NCI-H1417 (cell line): Measurements from ENCODE around the gene RTCB.
"Not testable (repeated sequence)": the region's sequence is repeated elsewhere in the genome, so short reads cannot be mapped to it uniquely, and the experiment has no call there.

Experiments
- DNase-seq, 3 experiments: peaks; one replicate each; lab custom pipeline; 2025; lab: John Stamatoyannopoulos, UW

Gene RTCB

GRCh38 chr22:32389685-32390084 lies 22.4 kb downstream of the RTCB start:
- DNase-seq, result peak in 2 of 3 experiments; percentile 13 to 51

GRCh38 chr22:32385681-32386080 lies 26.4 kb downstream of the RTCB start:
- DNase-seq, result no peak

DNA sequence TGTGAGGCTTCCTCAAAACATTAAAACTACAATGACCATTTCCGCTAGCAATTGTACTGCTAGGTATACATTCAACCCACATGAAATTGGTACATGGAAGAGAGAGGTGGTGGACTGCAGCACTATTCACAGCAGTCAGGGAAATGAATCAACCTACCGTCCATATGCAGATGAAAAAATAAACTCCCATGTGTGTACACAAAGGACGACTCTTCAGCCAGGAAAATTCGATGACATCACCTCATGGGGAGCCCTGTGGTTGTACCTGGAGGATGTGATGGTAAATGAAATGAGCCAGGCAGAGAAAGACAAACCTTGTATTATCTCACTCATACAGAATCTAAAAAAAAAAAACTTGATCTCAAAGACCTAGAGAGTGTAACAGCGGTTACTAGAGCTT lies 31.1 kb downstream of the RTCB start:
- DNase-seq, result peak in 2 of 3 experiments; percentile 4 to 10

DNA sequence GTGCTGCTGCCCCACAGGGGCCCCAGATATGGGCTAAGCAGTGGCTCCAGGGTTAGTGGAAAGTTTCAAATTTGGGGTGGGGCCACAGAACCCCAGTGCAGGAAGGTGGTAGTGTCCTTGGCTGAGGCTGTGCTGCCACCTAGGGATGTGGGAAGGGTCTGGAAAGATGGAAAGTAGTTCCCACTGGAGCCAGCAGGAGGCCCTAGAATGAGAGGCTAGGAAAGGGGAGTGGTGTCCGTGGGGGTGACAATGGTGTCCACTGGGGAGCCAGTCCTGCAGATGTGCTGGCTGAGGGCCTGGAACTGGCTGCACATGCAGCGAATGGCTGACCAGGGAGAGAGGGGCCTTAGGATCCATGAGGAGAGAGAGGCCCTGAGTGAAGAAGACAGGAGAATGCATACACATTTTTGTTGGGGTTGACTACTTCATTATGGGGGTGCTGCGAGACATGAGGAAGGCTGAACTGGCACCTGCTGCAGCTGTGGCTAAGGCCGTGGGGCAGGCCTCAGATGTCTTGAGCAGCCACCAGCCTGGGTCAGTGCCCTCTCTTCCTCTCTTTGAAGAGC lies 33.3 kb downstream of the RTCB start:
- DNase-seq, result peak in 2 of 3 experiments; percentile 4 to 17

GRCh38 chr22:32376681-32377080 lies 35.4 kb downstream of the RTCB start:
- no peak for DNase-seq

DNA sequence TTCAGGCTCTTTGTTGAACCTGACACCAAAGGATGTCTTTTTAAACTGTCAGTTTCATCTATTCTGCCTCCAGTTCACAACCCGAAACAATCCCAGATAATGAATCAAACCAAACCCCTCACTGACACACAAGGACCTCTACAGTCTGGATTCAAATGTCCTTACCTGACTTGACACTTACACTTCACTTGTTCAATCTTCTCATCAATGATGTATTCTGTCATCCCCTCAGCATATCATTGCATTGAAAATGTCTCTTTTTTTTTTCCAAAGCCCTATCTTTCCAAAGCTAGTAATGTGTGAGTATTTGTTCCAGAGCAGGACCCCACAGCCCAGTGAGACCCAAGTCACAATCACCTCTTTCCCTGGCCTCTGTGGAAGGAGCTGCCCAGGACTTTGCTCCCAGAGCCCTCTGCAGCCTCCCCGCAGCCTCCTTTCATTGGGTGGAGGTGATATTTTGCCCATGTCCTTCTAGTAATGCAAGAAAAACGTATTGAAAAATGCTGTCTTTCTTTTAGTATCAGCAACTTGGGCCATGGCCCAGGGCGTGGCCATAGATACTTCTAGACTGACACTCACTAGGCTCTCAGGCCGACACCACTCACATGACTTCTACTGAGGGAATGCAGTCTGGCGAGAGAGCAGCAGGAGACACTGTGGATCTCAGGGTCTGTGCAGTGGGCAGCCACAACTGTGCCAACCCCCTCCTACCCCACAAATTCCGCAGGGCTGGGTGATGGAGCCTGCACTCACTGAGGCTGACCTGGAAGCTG lies 36.2 kb downstream of the RTCB start:
- DNase-seq, result no peak

GRCh38 chr22:32364210-32364609 lies 47.8 kb downstream of the RTCB start:
- DNase-seq, result no peak

GRCh38 chr22:32361257-32361656 lies 50.8 kb downstream of the RTCB start:
- no peak for DNase-seq

DNA sequence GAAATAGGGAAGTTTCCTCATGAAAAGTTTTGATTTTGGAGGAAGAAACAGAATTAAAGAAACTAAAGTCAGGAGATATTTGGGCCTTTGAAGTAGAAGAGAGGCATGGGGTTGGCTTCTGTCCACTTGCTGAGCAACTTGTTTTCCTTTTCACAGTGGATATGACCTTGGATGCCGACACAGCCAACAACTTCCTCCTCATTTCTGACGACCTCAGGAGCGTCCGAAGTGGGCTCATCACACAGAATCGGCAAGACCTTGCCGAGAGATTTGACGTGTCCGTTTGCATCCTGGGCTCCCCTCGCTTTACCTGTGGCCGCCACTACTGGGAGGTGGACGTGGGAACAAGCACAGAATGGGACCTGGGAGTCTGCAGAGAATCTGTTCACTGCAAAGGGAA lies 52.0 kb downstream of the RTCB start:
- DNase-seq, result not testable (repeated sequence)

DNA sequence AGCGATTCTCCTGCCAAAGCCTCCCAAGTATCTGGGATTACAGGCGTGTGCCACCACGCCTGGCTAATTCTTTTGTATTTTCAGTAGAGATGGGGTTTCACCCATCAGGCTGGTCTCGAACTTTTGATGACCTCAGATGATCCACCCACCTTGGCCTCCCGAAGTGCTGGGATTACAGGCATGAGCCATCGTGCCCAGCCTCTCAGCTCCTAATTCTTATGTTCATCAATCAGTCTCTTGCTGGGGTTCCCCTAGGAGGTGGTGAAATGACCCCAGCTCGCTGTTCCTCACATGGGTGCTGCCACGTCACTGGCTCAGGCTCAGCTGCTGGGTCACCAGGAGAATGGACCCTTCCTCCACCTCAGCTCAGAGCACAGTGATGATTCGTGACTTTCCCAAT lies 54.5 kb downstream of the RTCB start, which contains the start of gene RFPL3:
RFPL3 (plus strand) TSS at position 301 of the 400 bp plus-strand sequence. CDS start 205 bp downstream, outside the sequence.
- not testable (repeated sequence) for DNase-seq

GRCh38 chr22:32355760-32356159 lies 56.3 kb downstream of the RTCB start:
- peak in 2 of 3 experiments; percentile 0 to 23 for DNase-seq

DNA sequence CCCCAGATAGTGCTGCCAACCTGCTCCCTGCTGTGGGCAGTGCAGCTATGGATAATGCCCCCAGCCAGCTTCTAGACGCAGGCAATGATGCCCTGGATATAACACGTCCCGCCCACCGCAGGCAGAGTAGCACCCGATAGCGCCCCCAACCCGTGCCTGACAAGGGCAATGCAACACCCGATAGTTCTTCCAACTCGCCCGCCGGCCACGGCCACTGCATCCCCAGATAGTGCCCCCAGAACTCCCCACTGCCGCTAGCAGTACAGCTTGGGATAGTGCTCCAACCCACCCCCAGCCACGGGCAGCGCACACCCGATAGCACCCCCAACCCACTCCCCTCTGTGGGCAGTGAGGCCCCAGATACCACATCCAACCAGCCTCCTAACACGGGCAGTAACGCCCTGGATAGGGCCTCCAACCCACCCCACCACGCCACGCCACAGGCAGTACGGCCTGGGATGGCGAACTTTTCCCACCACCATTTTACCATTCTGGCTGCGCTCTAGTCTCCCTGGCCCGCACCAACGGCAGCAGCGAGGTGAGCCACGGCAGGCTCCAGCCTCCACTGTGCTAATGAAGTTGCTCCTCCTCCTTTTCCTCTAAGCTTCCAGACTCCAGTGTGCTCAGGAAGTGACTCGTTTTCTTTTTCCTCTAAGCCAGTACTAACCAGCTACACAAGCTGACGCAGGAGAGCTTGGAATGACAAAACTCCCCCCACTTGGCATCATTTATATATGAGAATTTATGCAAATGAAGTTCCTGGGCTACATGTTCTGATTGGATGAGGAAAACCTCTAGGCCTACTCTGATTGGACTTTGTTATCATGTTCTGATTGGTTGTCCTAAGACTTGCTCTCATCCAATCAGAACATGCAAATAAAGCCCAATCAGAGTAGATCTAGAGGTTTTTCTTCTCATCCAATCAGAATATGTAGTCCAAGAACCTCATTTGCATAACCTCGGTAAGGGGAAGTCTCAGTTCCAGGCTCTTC lies 57.4 kb downstream of the RTCB start:
- no peak for DNase-seq

- no peak for DNase-seq
These were observed 58.2 kb downstream of the RTCB start for GRCh38 chr22:32353840-32354239.

DNA sequence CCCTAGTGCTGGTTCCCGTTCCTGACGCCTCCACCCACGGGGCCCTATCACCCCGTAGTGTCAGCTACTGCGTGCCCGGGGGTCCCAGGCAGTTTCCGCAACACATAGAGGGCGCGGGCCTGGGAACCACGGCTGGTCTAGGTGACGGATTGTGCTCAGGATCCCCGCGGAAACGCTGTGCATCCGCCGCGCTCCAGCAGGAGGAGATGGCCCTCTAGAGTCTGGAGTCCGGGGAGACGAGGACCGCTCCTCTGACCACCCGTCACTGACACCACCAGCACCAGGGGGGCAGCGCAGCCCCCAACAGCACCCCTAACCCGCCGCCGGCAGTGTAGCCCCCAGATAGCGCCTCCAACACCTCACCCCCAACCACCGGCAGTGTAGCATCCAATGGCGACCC lies 58.8 kb downstream of the RTCB start:
- no peak for DNase-seq

- DNase-seq, result no peak
These were observed 59.4 kb downstream of the RTCB start for GRCh38 chr22:32352681-32353080.

DNA sequence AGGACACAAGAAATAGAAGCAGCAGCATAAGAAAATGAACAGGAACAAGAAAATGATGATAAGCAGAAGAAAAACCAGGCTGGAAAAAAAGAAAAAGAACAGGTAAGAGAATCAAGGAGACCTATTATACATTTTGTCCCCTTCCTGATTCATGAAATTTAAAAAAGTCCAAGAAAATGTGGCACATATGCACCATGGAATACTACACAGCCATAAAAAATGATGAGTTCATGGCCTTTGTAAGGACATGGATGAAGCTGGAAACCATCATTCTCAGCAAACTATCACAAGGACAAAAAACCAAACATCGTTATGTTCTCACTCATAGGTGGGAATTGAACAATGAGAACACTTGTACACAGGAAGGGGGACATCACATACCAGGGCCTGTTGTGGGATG lies 60.2 kb downstream of the RTCB start:
- not testable (repeated sequence) for DNase-seq

DNA sequence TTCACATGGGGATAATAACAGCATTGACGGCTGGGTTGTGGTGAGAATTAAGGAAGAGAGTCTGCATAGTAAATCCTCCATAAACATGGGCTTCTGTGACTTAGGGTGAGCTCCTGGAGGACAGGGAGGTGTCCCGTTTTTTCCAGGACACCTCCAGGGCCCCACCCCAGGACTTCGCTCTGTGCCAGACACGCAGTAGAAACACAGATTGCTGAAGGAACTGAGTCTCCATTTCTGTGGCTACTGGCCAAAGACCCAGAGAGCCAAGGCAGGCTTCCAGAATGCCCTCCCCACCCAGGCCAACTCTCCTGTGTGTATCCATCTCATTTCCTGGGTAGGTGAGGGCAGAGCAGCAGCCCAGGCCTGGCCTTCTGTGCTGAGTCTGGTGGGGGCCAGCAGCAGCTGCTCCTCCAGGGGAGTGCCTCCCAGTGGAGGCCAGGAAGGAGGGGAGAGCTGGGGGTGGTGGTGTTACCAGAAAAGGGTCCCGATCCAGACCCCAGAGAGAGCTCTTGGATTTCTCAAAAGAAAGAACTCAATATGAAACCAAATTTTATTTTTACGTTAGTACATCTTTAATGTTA lies 63.9 kb downstream of the RTCB start:
- no peak for DNase-seq

DNA sequence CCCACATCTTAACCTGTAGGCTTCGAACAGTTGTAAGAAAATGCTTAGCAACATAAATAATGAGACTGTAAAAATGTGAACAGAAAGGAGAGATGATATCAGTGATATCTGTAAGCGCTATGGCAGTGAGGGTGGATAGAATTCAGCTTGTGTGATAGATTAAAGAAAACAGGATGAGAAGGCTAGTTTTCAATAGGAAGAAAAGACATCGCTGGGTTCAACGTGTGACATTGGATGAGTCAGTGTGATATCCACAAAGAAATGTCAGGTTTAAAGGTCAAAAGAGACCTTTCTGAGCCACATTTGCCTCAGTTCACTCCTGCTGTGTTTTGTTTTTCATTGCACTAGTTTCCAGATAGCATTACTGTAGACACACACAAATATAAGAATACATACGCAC lies 68.1 kb downstream of the RTCB start:
- DNase-seq, result no peak

DNA sequence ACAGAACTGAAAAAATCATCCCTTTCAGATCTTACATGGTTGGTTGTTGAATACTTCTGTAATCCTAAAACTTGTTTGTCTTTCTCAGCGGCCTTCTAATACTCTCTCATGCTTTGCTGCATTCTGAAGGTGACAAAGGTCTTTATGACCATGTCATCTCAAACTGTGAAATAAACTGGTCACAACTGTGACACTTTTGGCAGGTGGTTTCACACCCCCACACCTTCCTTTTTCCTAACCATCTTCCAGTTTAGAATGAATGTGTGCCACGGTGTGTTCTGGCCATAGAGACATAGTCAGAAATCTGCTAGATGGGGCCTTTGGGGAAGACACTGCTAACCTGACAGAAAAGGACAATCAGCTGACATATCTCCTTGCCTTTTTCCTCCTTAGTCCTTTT lies 69.1 kb downstream of the RTCB start:
- no peak for DNase-seq

- no peak for DNase-seq
These were observed 70.8 kb downstream of the RTCB start for GRCh38 chr22:32341122-32341740.

DNA sequence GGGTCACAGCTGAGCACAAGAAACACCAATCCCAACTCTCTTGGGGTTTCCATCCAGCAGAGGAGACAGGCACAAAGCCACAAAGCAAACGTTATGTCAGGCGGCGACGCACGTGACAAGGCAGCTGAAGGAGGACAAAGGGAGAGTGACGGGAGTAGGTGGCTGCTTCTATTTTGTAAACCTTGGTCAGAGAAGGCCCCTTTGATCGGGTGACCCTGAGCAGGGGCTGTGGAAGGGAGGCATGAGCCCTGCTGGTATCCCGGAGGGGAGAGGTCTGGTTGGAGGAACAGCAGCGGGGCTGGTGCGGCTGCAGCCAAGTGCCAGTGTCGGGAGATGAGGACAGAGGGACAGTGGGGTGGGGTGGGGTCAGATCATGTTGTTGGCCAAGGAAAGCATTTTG lies 71.6 kb downstream of the RTCB start:
- DNase-seq, result no peak
